Left ventricle myocardium superior (tissue), 1 donor: Measurements from ENCODE around the gene SLC5A10. TPM values are rescaled to one million over a fixed set of nuclear protein-coding genes. Genes with fewer than 3 reads are reported as not detected.

Source experiments
- ATAC-seq: fragments of 200-7000 bp; cut with Tn5 transposase; one replicate; pipeline ENCODE4 v1.9.1; 2020; ENCODE audit warnings: mild to moderate bottlenecking, moderate library complexity
- DNase-seq: peaks from one replicate; pipeline ENCODE4 v3.0.0-alpha.2; 2020
- intact Hi-C: fragments of 100-400 bp; cut with micrococcal nuclease; formaldehyde crosslinking; loops from one replicate; pipeline ENCODE4 v1.11.0; 2022
- total RNA-seq: library from RNA; stranded (reverse); fragmentation: NEBNext Ultra II Directional; extraction: Animal tissue kit (Norgen Biotek cat#: 25700); gene quantifications from one replicate; pipeline ENCODE4 v1.2.1, GENCODE V29; 2021
- donor health status: DM: no; HTN: yes; CAD: no; lungs with severe emphysema.

SLC5A10 gene
- total RNA-seq, 1 donor from 2014 or later, result not detected

- no peak for DNase-seq
- intact Hi-C loops, result no loop called here
- ATAC-seq, result no peak
Observed at GRCh38 chr17:18961634-18962493, 9.9 kb downstream of the SLC5A10 start.

GRCh38 chr17:18962494-18962815 is 10.5 kb downstream of the SLC5A10 start:
- DNase-seq (no peak), ATAC-seq (no peak)
- intact Hi-C loops, result no loop called here

GRCh38 chr17:18963126-18964017 is 11.4 kb downstream of the SLC5A10 start:
- DNase-seq (peak; percentile 20), ATAC-seq (no peak)
- intact Hi-C loops, result no loop called here

GRCh38 chr17:18964018-18964351 is 12.0 kb downstream of the SLC5A10 start:
- ATAC-seq (no peak), DNase-seq (no peak)
- intact Hi-C loops, result no loop called here

GRCh38 chr17:18964550-18964949 is 12.6 kb downstream of the SLC5A10 start:
- no peak for ATAC-seq
- no peak for DNase-seq
- intact Hi-C loops, result no loop called here

GRCh38 chr17:18965530-18966236 is 13.7 kb downstream of the SLC5A10 start:
- DNase-seq, result no peak
- intact Hi-C loops, result no loop called here
- ATAC-seq, result no peak

- intact Hi-C loops, result no loop called here
- ATAC-seq (peak; percentile 69), DNase-seq (peak; percentile 65)
Observed at GRCh38 chr17:18966831-18967624, 15.1 kb downstream of the SLC5A10 start.

- ATAC-seq (no peak), DNase-seq (no peak)
- intact Hi-C loops, result no loop called here
Observed at GRCh38 chr17:18967916-18968315, 16.0 kb downstream of the SLC5A10 start.

- intact Hi-C loops, result no loop called here
- DNase-seq, result no peak
- no peak for ATAC-seq
Observed at GRCh38 chr17:18968345-18968744, 16.4 kb downstream of the SLC5A10 start.

- intact Hi-C loops, result no loop called here
- DNase-seq, result no peak
Observed at GRCh38 chr17:18968945-18969887, 17.3 kb downstream of the SLC5A10 start.

GRCh38 chr17:18970582-18971480 is 18.9 kb downstream of the SLC5A10 start:
- DNase-seq (no peak), ATAC-seq (no peak)
- intact Hi-C loops, result no loop called here

More at GRCh38 chr17:18968945-18969887, 17.3 kb downstream of the SLC5A10 start:
- ATAC-seq, result no peak

GRCh38 chr17:18971801-18972200 is 19.8 kb downstream of the SLC5A10 start:
- intact Hi-C loops, result no loop called here
- DNase-seq, result no peak
- no peak for ATAC-seq

GRCh38 chr17:18974407-18975149 is 22.6 kb downstream of the SLC5A10 start:
- DNase-seq (no peak), ATAC-seq (no peak)
- intact Hi-C loops, result no loop called here

- no peak for ATAC-seq
- no peak for DNase-seq
- intact Hi-C loops, result no loop called here
Observed at GRCh38 chr17:18975597-18975996, 23.6 kb downstream of the SLC5A10 start.

- ATAC-seq, result no peak
- intact Hi-C loops, result no loop called here
- no peak for DNase-seq
Observed at GRCh38 chr17:18976201-18976600, 24.2 kb downstream of the SLC5A10 start.

- intact Hi-C loops, result no loop called here
- DNase-seq (no peak), ATAC-seq (no peak)
Observed at GRCh38 chr17:18977021-18977420, 25.1 kb downstream of the SLC5A10 start.
